ENCODE data around the gene KIF5C.

Gene KIF5C

GRCh38 chr2:148907085-148907785, 32.2 kb downstream of the KIF5C start:
- no peaks in the 10 kb centered on the region for H3K4me1 ChIP-seq (ENCODE audit: insufficient read depth, low read length)
- no peak overlapping the region for H3K27ac ChIP-seq (ENCODE audit: low read depth, low read length)
- H3K27me3 ChIP-seq (ENCODE audit: control insufficient read depth in 1 of 2, insufficient read depth in 2 of 2, low read length in 2 of 2): no peaks in the 10 kb centered on the region
- no peak overlapping the region for H3K4me3 ChIP-seq (ENCODE audit: low read depth in 1 of 2, low read length in 2 of 2)
- no peaks in the 10 kb centered on the region for H3K9me3 ChIP-seq (ENCODE audit: low read length)
- H3K9ac ChIP-seq (ENCODE audit: low read length): no peak overlapping the region
- H3K36me3 ChIP-seq (ENCODE audit: insufficient read depth, low read length): no peaks in the 10 kb centered on the region

GRCh38 chr2:148909114-148909513, 34.1 kb downstream of the KIF5C start:
- H3K9ac ChIP-seq (ENCODE audit: low read length): no peak overlapping the region
- H3K4me3 ChIP-seq (ENCODE audit: low read depth in 1 of 2, low read length in 2 of 2): no peak overlapping the region
- H3K36me3 ChIP-seq (ENCODE audit: insufficient read depth, low read length): no peaks in the 10 kb centered on the region
- no peaks in the 10 kb centered on the region for H3K9me3 ChIP-seq (ENCODE audit: low read length)
- H3K4me1 ChIP-seq (ENCODE audit: insufficient read depth, low read length): no peaks in the 10 kb centered on the region
- H3K27ac ChIP-seq (ENCODE audit: low read depth, low read length): no peak overlapping the region
- no peaks in the 10 kb centered on the region for H3K27me3 ChIP-seq (ENCODE audit: control insufficient read depth in 1 of 2, insufficient read depth in 2 of 2, low read length in 2 of 2)

- H3K27me3 ChIP-seq (ENCODE audit: control insufficient read depth in 1 of 2, insufficient read depth in 2 of 2, low read length in 2 of 2): no peaks in the 10 kb centered on the region
- no peak overlapping the region for H3K27ac ChIP-seq (ENCODE audit: low read depth, low read length)
- H3K4me1 ChIP-seq (ENCODE audit: insufficient read depth, low read length): no peaks in the 10 kb centered on the region
- no peaks in the 10 kb centered on the region for H3K9me3 ChIP-seq (ENCODE audit: low read length)
- no peak overlapping the region for H3K4me3 ChIP-seq (ENCODE audit: low read depth in 1 of 2, low read length in 2 of 2)
- H3K9ac ChIP-seq (ENCODE audit: low read length): no peak overlapping the region
- H3K36me3 ChIP-seq (ENCODE audit: insufficient read depth, low read length): no peaks in the 10 kb centered on the region
Measured at GRCh38 chr2:148913061-148913460, 38.0 kb downstream of the KIF5C start.

GRCh38 chr2:148913492-148913891, 38.5 kb downstream of the KIF5C start:
- Histone ChIP-seq H3K9ac (ENCODE audit: low read length) (no peak overlapping the region), H3K36me3 (ENCODE audit: insufficient read depth, low read length) (no peaks in the 10 kb centered on the region), H3K27me3 (ENCODE audit: control insufficient read depth in 1 of 2, insufficient read depth in 2 of 2, low read length in 2 of 2) (no peaks in the 10 kb centered on the region), H3K27ac (ENCODE audit: low read depth, low read length) (no peak overlapping the region), H3K9me3 (ENCODE audit: low read length) (no peaks in the 10 kb centered on the region), H3K4me3 (ENCODE audit: low read depth in 1 of 2, low read length in 2 of 2) (no peak overlapping the region), H3K4me1 (ENCODE audit: insufficient read depth, low read length) (no peaks in the 10 kb centered on the region)

GRCh38 chr2:148914463-148914862, 39.4 kb downstream of the KIF5C start:
- no peaks in the 10 kb centered on the region for H3K36me3 ChIP-seq (ENCODE audit: insufficient read depth, low read length)
- no peaks in the 10 kb centered on the region for H3K27me3 ChIP-seq (ENCODE audit: control insufficient read depth in 1 of 2, insufficient read depth in 2 of 2, low read length in 2 of 2)
- no peak overlapping the region for H3K4me3 ChIP-seq (ENCODE audit: low read depth in 1 of 2, low read length in 2 of 2)
- H3K4me1 ChIP-seq (ENCODE audit: insufficient read depth, low read length): no peaks in the 10 kb centered on the region
- H3K9ac ChIP-seq (ENCODE audit: low read length): no peak overlapping the region
- no peak overlapping the region for H3K27ac ChIP-seq (ENCODE audit: low read depth, low read length)
- H3K9me3 ChIP-seq (ENCODE audit: low read length): no peaks in the 10 kb centered on the region

GRCh38 chr2:148917431-148917830, 42.4 kb downstream of the KIF5C start:
- Histone ChIP-seq H3K4me3 (ENCODE audit: low read depth in 1 of 2, low read length in 2 of 2) (no peak overlapping the region), H3K9me3 (ENCODE audit: low read length) (no peaks in the 10 kb centered on the region), H3K4me1 (ENCODE audit: insufficient read depth, low read length) (no peaks in the 10 kb centered on the region), H3K9ac (ENCODE audit: low read length) (no peak overlapping the region), H3K36me3 (ENCODE audit: insufficient read depth, low read length) (no peaks in the 10 kb centered on the region), H3K27ac (ENCODE audit: low read depth, low read length) (no peak overlapping the region), H3K27me3 (ENCODE audit: control insufficient read depth in 1 of 2, insufficient read depth in 2 of 2, low read length in 2 of 2) (no peaks in the 10 kb centered on the region)

- no peaks in the 10 kb centered on the region for H3K9me3 ChIP-seq (ENCODE audit: low read length)
- H3K9ac ChIP-seq (ENCODE audit: low read length): no peak overlapping the region
- no peaks in the 10 kb centered on the region for H3K4me1 ChIP-seq (ENCODE audit: insufficient read depth, low read length)
- no peaks in the 10 kb centered on the region for H3K27me3 ChIP-seq (ENCODE audit: control insufficient read depth in 1 of 2, insufficient read depth in 2 of 2, low read length in 2 of 2)
- H3K27ac ChIP-seq (ENCODE audit: low read depth, low read length): no peak overlapping the region
- no peaks in the 10 kb centered on the region for H3K36me3 ChIP-seq (ENCODE audit: insufficient read depth, low read length)
- no peak overlapping the region for H3K4me3 ChIP-seq (ENCODE audit: low read depth in 1 of 2, low read length in 2 of 2)
Measured at GRCh38 chr2:148918554-148918953, 43.5 kb downstream of the KIF5C start.

- Histone ChIP-seq H3K4me3 (ENCODE audit: low read depth in 1 of 2, low read length in 2 of 2) (no peak overlapping the region), H3K27me3 (ENCODE audit: control insufficient read depth in 1 of 2, insufficient read depth in 2 of 2, low read length in 2 of 2) (no peaks in the 10 kb centered on the region), H3K27ac (ENCODE audit: low read depth, low read length) (no peak overlapping the region), H3K9ac (ENCODE audit: low read length) (no peak overlapping the region), H3K36me3 (ENCODE audit: insufficient read depth, low read length) (no peaks in the 10 kb centered on the region), H3K4me1 (ENCODE audit: insufficient read depth, low read length) (no peaks in the 10 kb centered on the region), H3K9me3 (ENCODE audit: low read length) (no peaks in the 10 kb centered on the region)
Measured at GRCh38 chr2:148920559-148920958, 45.5 kb downstream of the KIF5C start.

GRCh38 chr2:148922062-148922461, 47.0 kb downstream of the KIF5C start:
- no peaks in the 10 kb centered on the region for H3K36me3 ChIP-seq (ENCODE audit: insufficient read depth, low read length)
- no peaks in the 10 kb centered on the region for H3K27me3 ChIP-seq (ENCODE audit: control insufficient read depth in 1 of 2, insufficient read depth in 2 of 2, low read length in 2 of 2)
- H3K4me3 ChIP-seq (ENCODE audit: low read depth in 1 of 2, low read length in 2 of 2): no peak overlapping the region
- H3K4me1 ChIP-seq (ENCODE audit: insufficient read depth, low read length): no peaks in the 10 kb centered on the region
- H3K9me3 ChIP-seq (ENCODE audit: low read length): no peaks in the 10 kb centered on the region
- no peak overlapping the region for H3K27ac ChIP-seq (ENCODE audit: low read depth, low read length)
- H3K9ac ChIP-seq (ENCODE audit: low read length): no peak overlapping the region

- no peak overlapping the region for H3K27ac ChIP-seq (ENCODE audit: low read depth, low read length)
- no peaks in the 10 kb centered on the region for H3K36me3 ChIP-seq (ENCODE audit: insufficient read depth, low read length)
- H3K4me1 ChIP-seq (ENCODE audit: insufficient read depth, low read length): no peaks in the 10 kb centered on the region
- no peaks in the 10 kb centered on the region for H3K27me3 ChIP-seq (ENCODE audit: control insufficient read depth in 1 of 2, insufficient read depth in 2 of 2, low read length in 2 of 2)
- no peaks in the 10 kb centered on the region for H3K9me3 ChIP-seq (ENCODE audit: low read length)
- H3K9ac ChIP-seq (ENCODE audit: low read length): no peak overlapping the region
- no peak overlapping the region for H3K4me3 ChIP-seq (ENCODE audit: low read depth in 1 of 2, low read length in 2 of 2)
Measured at GRCh38 chr2:148922776-148923475, 47.9 kb downstream of the KIF5C start.

- Histone ChIP-seq H3K9me3 (ENCODE audit: low read length) (no peaks in the 10 kb centered on the region), H3K27me3 (ENCODE audit: control insufficient read depth in 1 of 2, insufficient read depth in 2 of 2, low read length in 2 of 2) (no peaks in the 10 kb centered on the region), H3K36me3 (ENCODE audit: insufficient read depth, low read length) (no peaks in the 10 kb centered on the region), H3K27ac (ENCODE audit: low read depth, low read length) (no peak overlapping the region), H3K4me1 (ENCODE audit: insufficient read depth, low read length) (no peaks in the 10 kb centered on the region), H3K4me3 (ENCODE audit: low read depth in 1 of 2, low read length in 2 of 2) (no peak overlapping the region), H3K9ac (ENCODE audit: low read length) (no peak overlapping the region)
Measured at GRCh38 chr2:148924514-148925178, 49.6 kb downstream of the KIF5C start.
